ENCODE measurements around the gene CFAP68.

DNA sequence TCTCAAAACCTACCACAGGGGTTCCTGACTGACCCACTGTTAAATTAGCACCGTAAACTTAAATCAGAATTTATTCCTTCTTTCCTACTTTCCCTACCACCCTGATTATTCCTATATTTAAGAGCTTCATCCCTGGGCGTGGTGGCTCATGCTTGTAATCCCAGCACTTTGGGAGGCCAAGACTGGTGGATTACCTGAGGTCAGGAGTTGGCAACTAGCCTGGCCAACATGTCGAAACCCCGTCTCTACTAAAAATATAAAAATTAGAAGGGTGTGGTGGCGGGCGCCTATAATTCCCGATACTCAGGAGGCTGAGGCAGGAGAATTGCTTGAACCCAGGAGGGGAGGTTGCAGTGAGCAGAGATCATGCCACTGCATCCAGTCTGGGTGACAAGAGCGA is 28.3 kb upstream of the CFAP68 start:
- TF ChIP-seq, protein P1, sequence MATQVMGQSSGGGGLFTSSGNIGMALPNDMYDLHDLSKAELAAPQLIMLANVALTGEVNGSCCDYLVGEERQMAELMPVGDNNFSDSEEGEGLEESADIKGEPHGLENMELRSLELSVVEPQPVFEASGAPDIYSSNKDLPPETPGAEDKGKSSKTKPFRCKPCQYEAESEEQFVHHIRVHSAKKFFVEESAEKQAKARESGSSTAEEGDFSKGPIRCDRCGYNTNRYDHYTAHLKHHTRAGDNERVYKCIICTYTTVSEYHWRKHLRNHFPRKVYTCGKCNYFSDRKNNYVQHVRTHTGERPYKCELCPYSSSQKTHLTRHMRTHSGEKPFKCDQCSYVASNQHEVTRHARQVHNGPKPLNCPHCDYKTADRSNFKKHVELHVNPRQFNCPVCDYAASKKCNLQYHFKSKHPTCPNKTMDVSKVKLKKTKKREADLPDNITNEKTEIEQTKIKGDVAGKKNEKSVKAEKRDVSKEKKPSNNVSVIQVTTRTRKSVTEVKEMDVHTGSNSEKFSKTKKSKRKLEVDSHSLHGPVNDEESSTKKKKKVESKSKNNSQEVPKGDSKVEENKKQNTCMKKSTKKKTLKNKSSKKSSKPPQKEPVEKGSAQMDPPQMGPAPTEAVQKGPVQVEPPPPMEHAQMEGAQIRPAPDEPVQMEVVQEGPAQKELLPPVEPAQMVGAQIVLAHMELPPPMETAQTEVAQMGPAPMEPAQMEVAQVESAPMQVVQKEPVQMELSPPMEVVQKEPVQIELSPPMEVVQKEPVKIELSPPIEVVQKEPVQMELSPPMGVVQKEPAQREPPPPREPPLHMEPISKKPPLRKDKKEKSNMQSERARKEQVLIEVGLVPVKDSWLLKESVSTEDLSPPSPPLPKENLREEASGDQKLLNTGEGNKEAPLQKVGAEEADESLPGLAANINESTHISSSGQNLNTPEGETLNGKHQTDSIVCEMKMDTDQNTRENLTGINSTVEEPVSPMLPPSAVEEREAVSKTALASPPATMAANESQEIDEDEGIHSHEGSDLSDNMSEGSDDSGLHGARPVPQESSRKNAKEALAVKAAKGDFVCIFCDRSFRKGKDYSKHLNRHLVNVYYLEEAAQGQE (IDR thresholded peaks at IDR 0.05; ENCODE audit: insufficient read depth in 1 of 2, low read depth in 2 of 2, low read length in 2 of 2), result no peak
- no peak for TF ChIP-seq TAF1 (IDR thresholded peaks at IDR 0.05; ENCODE audit: borderline replicate concordance, insufficient read depth, low read length)
- no peak for TF ChIP-seq POLR2AphosphoS5 (IDR thresholded peaks at IDR 0.05; ENCODE audit: low read depth, low read length)
- no peak for TF ChIP-seq SIN3A (IDR thresholded peaks at IDR 0.05; ENCODE audit: borderline replicate concordance, insufficient read depth, low read length)
